GM19397 (cell line): ENCODE data around the gene DSCAML1.
"Not testable (repeated sequence)": the region's sequence is repeated elsewhere in the genome, so short reads cannot be mapped to it uniquely, and the experiment has no call there.

Source experiments
- ATAC-seq: cut with Tn5 transposase; IDR thresholded peaks from one replicate; pipeline ENCODE4 v1.9.1; 2021; ENCODE audit warnings: mild to moderate bottlenecking, moderate library complexity; ENCODE audit not compliant: unreplicated experiment

The DSCAML1 gene

DNA sequence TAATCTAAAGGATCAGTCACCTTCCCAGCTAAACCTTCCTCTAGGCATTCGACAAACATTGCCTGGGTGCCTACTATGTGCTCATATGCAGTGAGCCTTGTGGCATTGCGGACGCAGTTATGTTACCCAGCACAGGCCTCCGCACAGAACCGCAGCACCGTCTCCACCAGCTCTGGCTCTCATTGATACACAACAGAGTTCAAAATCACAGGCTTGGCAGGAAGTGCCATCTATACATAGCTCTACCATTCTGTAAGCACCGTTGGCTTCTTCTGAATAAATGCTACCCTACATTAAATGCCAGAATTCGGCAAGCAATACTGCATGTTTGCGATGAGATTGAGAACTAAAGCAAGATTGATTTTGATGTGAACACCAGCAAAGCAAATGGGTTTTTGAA is 31.0 kb downstream of the DSCAML1 start:
- no peak for ATAC-seq

DNA sequence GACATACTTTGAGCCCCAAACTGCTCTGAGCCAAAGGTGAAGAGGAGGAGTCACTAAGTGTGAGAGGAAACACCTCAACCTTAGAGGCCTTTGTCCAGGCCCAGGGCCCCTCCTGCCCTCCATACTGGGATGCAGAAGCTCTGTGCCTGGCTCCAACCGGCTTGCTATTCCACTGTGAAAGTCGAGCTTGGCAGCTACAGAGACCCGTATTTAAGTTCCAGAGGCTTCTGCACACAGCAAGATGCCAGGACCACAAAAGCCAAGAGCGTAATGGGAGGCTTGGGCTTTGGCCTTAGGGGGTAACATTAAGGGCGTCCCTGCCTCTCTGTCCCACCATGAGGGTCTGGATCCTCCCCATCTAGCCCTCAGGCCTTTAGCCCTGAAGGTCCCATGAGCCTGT is 31.9 kb downstream of the DSCAML1 start:
- no peak for ATAC-seq

DNA sequence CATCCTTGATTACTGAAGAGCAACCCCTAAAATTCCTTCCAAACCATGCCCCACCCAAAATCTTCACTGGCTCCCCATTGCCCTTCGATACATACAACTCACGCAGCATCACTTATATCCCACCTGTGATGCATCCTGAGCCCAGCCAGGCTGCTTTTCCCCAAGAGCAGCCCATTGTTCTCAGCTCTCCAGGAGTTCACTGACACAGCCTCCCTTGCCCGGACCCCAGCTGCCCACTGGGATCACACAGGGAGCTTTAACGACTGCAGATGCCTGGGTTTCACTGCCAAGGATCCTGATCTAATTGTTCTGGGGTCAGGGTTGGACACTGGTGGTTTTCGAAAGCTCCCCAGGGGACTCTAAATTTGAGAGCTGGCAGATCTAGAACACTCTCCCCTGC is 33.6 kb downstream of the DSCAML1 start:
- not testable (repeated sequence) for ATAC-seq

DNA sequence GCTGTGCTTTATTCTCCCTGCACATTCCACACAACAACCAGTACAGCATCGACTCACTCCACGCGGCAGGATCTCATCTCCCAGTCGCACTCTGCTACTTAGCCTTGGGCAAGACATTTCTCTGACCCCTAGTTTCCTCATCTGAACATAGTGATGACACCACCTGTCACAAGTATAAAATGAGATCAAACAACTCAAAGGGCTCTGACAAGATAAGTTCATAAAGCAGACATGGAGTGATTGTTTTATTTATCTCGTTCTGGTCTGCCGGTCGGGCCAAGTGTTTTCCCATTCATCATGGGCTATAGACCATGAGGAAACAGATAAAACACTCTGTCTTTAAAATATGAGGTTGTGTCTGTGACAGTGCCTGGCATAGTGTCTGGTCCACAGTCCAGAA is 35.0 kb downstream of the DSCAML1 start:
- ATAC-seq: no peak

DNA sequence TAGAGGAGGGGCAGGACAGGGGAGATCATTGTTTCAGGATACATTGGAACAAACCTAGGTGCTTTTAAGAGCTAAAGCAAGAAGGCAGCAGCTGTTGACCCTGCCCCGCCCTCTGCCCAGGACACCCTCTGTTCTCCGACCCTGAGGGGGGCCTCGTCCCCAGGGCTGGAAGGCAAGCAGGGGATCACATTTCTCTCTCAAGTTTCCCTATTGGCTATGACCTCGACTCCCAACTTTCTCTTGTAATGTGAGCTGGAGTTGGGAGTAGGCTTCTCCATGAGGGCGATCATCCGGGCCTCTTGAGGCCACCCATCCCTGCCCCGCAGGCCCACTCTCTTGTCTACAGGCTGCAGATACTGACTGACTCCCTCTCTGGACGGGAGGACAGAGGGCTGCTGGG is 37.7 kb downstream of the DSCAML1 start:
- ATAC-seq: no peak

DNA sequence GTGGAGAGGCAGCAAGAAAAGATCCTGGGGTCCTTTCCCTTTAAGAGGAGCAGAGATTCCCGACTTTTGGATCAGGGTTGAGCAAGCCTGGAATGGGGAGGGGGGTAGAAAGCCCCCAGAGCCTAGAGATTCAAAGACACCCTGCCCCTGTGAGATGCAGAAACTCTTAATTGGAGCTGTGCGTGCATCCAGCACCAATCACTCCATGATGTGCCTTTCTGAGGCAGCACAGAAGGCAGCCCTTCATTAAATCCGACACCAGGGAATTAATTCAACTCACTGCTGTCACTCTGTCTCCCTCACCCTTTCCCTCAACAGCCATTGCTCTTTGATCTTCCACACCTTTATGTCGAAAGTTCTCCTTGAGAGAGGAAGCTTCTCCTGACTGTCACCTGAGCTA is 43.0 kb downstream of the DSCAML1 start:
- ATAC-seq: no peak

DNA sequence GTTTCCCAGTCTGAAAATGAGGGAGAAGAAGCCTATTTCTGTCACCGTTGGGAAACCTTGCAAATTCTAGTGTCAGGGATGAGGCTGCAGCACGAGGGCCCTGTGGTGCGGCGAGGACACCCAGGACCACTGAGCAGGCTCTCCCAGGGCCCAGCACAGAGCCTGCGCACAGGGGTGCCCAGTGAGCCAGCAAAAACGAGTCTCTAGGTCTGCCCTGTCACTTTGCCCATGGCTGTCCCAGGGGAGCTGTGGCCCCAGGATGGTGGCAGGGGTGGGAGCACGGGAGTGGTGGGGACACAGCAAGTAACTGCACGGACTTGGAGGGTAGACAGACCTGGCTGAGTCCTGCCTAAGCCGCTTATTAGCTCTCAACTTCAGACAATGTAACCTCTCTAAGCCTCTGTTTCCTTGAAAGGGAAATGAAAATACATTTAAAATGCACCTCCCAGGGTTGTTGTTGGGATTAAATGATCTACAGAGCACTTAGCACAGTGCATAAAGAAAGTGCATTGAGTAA is 44.2 kb downstream of the DSCAML1 start:
- no peak for ATAC-seq

DNA sequence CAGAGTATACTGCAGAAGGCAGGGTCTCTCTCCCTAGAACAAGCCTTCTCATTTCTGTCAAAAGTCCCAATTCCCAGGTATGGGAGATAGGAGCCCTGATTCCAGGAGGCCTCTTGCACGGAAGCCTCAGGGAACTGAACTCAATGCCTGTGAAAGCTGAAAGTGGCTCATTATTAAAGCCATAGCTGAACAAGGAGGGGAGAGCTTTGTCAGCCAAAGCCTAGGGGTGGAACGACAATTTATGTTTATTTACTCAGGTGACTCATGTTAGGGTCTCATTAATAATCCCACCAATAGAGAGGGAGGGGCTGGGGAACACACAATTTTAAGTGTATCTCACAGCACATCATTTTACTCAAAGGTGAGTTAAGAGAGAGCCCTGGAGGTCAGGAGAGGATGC is 44.9 kb downstream of the DSCAML1 start:
- ATAC-seq: no peak

DNA sequence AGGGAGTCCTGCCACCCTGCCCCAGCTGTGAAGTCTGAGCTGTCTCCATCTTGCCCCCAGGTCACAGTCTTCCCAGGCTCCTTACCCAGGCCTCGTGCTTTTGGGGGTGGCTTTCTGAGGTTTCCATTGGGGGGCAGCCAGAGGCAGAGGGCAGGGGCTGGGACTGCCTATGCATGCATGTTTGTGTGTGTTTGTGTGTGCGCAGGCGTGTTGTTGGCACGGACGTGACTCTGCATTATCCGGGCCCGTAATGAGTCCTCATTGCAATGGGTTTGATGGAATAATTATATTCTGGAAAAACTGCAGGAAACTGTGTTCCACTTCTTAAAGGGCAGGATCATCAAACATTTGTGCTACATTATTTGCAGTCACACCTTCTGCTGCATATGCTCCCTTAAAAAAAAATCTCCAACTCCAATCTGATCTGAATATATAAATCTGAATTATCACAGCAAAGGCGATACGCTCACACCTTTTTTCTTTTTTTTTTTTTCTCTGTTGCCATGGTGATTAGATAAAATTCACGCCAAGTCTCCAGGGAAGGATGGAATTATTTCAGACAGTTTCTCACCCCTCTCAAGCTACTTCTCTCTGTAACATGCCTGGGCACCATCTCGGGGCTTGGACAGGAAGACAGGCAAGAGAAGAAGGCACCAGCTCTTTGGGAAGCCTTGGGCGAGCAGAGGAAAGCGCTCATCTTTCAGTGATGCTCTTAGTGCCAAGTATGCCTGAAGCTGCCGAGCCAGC is 45.9 kb downstream of the DSCAML1 start:
- ATAC-seq: no peak

DNA sequence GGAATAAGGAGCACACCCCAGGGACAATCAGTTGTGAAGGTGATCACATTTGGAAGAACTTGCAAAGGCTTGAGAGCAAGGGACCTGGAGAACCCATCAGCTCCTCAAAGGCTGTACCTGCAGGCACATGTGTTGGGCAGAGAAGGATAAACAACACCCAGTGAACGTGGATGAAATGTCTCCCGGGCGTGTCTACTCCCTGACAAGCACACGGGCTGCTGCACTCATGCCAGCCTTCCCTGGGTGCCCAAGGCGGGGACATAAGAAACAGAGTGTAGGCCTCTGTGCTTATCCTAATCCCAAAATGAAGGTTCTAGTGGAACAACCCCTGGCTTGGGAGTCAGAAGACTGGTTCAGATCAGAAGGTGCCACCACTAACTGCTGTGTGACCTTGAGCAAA is 46.7 kb downstream of the DSCAML1 start:
- no peak for ATAC-seq

DNA sequence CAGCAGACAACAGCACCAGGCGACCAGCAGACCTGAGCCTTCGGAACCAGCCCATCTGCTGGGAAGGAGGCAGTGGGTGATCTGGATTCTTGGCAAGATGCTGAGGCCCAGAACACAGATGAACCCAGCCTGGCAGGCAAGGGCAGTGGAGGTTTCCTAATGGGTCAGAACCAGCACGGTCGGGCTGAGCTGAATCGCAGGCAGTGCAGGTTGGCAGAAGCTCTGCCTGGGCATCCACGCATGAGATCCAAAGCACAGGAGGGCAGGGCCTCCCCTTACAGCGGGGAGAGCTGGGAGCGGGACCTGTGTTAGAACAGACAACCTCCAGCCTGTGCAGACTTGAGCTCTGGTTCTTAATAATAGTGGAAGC is 47.5 kb downstream of the DSCAML1 start:
- no peak for ATAC-seq

DNA sequence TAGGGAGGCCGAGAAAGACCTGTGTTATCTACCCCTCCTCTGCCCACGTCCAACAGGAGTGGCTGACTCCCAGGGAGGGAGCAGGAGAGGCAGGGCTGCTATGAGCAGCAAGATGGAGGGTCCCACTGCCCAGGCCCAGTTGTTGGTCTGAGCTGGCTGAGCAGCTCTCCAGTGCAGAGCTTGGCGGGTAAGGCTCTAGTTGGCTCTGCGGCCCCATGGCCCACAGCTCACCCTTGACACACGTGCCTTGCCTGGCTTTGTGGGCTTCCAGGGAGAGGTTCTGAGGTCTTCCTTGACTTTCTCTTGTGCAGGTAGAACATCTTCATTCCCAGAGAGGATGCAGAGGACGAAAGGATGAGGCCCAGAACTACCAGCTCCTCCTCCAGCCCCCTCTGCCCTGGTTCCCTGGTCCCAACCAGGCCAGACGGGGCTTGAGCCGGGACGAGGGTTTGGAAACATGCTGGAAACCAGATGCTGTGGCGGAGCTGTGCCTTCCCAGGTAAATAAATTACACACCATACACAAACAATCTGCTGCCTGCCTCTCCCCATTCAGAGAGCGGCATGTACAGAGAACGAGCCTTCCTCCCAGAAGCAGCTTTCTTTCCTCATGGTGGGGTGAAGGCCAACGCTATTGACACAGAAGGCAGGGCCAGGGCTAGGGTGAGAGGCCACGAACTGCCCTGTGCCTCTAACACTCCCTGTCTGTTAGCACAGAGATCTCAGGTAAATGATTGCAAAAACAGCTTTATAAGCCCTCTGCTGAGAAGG is 48.1 kb downstream of the DSCAML1 start:
- ATAC-seq: no peak

DNA sequence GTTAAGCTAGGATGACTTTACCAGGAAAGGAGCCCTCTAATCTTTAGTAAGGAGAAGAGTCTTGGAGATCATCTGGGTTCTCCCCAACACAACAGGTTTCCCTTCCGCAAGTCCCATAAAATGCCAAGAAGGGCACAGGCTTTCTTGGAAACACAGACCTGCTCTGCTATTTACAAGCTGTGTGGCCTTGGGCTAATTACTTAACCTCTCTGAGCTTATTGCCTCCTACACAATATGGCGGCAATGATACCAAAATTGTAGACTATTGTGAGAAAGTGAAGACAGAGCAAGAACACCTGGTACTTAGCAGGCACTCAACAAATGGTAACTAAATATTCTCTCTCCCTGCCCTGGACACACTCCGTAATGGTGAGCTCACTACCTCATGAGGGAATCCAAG is 49.1 kb downstream of the DSCAML1 start:
- ATAC-seq: no peak

DNA sequence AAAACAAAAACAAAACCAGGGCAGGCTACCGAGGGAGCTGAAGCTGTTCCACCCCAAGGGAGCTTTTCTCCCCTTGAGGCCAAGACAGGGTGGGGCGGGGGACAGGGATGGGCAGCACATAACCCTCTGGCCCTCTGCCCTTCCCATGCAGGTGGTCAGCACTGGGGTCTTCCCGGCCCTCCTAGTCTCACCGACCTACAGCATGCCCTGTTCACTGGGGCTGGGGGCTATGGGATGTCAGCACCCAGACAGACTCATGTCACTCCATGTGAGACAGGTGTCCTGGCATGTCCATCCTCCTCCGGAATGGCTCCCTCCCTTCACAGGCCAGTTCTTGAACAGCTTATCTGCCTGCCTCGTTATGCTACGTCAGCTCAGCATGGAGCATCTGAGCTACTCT is 51.7 kb downstream of the DSCAML1 start:
- no peak for ATAC-seq

DNA sequence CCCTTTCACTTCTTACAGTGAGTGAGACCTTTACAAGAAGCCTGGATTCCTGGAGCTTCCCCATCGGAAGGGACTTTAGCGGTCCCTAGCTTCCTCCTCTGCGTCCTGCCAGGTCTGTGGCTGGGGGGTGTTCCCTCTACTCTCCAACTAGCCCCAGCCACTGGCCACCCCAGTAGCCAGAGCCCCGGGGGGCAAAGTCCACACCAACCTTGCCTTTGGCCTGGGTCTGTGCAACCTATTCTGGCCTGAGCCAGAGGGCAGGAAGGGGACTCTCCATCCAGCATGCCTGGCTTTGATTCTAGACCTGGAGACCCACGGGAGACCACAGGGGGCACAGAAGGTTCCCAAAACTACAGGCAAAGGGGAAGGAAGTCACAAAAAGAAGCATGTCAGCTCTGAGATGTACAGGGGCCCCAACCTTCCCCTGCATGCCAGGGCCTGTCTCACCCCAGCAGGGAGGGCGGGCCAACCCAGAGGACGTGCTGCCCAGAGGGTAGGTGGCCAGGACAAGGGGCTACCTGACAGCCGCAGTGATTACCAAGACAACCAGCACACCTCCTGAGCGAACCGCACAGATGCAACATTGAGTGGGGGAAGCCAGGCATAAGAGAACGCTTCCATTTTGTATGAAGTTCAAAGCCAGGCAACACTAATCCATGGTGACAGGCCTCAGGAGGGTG is 52.4 kb downstream of the DSCAML1 start:
- ATAC-seq: no peak

DNA sequence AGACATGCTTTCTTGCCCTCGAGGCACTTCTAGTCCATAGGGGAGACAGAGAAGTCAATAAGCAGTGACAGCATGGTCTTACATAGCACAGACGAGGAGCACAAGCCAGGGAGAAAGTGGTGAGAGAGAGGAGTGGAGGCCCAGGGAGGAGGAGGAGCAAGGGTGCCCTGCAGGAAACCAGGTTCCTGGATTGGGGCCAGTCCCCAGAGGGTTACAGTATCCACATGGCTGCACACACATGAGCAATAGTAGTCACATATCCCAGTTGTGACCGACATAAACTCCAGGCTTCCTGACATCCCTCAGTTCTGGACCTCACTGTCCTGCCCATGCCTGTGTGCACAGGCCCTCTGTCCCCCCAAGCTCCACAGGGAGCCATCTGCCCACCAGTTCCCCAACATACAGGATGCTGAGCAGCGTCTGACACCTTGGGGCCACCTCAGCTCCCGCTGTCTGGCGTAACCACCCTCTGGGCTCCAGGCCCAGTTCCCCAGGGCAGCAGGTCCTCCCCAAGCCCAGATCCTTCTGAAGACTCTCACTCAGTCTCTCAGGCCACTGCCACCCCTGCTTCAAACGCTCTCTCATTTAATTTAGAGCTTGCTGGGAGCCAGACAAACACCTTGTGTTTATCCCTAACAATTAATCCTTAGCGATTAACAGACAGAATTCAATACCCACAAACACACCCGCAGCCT is 53.7 kb downstream of the DSCAML1 start:
- no peak for ATAC-seq

DNA sequence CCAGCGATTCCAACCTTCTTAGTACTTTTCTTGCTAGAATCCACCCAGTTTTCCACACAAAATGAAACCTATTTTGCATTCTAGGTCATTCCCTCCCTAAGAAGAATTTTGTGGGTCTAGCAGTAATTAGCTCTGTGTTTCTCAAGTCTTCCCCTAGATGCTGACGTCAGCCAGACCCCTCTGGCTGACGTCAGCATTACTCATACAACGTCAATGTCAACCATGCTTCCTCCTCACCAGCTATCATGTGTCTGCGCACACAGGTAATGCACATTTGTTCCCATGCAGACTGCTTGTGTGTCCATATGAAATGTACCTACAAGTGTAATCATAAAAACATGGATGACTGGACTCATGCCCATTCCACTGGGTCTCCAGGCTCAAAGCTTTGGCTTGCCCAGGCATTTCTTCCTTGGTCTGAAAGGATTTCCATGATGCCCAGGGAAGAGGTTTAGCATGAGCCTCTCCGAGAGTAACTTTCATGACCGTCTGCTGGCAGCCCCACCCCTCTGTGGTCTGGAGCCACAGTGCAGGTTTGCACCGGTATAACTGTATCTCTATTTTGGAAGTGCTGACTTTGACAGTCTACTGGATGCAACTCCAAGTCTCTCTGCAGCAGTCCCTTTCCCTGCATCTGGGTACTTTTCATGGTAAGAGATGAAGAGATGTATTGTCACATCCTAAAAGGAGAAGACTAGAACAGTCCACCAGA is 58.6 kb downstream of the DSCAML1 start:
- no peak for ATAC-seq

DNA sequence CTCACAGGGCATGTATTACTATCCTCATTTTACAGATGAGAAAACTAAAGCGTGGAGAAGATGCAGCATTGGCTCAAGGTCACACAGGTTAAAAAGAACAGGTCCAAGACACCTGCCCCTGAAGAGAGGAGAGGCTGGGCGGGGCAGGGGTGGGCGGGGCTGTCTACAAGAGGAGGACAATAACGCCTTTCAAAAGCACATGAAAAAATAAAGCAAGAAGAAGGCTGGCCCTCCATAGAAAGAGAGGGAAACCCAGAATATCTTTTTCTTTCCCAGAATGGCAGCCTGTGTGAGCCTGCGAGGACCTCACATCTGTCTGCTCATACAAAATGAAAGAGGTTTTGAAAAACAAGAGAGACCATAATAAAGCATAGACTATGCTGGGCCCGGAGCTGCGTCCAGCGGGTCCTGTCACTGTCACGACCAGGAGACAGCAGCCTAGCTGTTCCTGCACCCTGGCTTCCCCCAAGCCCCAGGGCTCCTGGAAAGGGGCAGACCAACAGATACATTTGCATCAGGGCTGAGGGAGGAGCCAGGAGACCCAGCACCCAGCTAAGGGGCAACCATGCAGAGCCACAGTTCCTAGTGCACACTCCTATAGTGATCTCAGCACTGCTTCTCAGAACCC is 61.6 kb downstream of the DSCAML1 start:
- ATAC-seq: no peak

DNA sequence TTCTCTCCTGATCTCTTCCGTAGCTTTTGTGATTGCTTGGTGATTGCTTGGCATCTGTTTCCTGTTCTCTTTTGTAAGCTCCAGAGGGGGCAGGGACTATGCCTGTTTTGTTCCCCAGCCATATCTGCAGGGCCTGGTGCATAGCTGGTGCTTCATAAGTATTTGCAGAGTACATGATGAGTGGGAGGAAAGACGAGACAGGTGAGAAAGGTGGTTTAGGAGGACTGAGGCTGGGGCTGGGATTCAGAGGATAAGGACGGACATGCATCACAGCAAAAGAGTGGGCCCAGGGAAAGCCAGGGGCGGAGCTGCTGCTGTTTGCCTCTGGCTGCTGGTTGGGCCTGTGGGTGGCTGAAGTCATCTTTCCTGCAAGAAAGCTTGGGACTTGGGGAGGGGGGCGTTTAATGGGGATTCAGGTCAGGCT is 62.4 kb downstream of the DSCAML1 start:
- ATAC-seq: no peak

DNA sequence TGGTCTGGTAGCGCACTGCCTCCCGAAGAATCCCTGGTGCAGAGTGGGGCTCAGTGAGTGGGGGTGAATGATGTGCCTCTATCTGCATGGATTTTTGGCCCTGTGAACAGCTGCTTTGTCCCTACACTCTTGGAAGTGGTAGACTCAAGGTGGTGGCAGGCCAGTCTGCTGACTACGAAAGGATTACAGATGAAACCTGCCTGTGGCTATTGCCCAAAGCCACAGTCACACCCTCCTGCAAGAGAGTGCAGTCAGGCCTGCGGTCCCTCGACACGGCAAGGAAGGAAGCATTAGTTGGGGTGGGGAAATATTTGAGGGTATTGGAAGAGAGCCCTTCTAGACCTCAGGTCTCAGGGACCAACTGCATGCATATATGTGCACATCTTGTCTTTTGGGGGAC is 63.7 kb downstream of the DSCAML1 start:
- ATAC-seq: no peak
